Measurements from ENCODE around the gene FAM24B.
"Not testable (repeated sequence)": the region's sequence is repeated elsewhere in the genome, so short reads cannot be mapped to it uniquely, and the experiment has no call there.

The FAM24B gene, protein sequence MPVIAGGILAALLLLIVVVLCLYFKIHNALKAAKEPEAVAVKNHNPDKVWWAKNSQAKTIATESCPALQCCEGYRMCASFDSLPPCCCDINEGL

GRCh38 chr10:122879339-122880273 lies at the start of gene FAM24B:
TSS of gene FAM24B (minus strand) at chr10:122879581. CDS start at chr10:122850515, 29,066 bp downstream.
- DNase-seq = peak; percentile 98

DNA sequence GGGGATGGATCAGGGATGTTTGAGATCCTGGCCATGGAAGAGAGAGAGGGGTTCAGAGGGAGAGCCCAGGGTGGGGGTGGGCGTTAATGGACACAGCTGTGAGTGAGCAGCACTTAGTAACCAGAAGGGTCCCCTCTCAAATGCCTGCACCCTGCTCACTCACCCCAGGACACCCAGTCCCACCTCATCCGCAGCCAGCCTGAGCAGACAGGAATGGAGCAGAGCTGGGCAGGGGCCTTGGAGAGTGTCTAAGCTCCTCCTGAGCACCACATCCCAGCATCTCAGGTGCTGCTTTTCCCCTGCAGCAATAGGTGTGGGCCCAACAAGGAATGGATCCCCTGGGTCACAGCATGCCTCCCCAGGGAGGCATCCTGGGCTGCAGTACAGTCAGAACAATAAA lies 36.3 kb upstream of the FAM24B start:
- no peak for DNase-seq

DNA sequence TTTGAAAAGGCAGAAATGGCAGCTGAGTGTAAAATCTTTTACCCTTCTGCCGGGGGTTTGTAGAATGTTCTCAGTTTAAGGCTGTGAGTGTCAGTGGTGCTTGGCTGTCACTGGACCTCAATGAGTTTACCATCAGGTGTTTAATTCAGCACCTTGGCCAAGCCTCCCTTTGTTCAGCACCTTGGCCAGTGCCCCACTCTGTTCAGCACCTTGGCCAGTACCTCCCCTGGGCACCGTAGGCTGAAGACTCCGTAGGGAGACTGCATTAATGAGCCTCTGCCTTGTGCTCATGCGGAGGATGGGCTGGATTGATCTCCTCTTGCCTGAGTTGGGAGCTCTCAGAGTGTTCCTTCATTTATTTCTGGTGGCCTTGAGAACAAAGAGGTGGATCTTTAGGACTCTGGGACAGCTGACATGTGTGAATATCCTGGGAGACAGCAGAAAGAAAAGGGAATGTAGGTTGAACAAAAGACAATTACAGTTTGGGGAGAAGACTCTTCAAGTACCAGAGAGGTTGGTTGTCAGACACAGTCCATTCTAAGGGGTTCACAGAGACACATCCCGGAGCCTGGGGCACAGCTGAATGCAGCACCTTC lies 32.6 kb upstream of the FAM24B start:
- peak; percentile 25 for DNase-seq

DNA sequence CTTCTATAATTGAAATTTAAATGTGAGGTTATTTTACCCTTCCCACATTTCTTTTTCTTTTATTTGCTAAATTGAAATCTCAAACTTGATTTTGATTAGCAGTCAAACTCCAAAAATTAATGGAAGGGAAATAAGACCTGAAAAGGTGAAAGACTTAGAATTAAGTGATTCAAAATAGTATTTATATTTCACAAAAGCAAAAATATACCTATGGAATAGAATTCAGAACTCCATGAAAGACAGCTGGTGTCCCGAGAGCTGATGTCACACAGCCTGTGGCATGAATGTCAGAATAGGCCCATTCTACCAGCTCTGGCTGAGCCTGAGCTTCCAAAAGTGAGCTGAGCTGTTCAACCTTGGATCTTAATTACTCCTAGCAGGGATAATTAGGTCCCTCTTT lies 30.9 kb upstream of the FAM24B start, which contains the start of gene FAM24A:
TSS of gene FAM24A (plus strand) at position 301 of the 400 bp plus-strand sequence. CDS start 1,025 bp downstream, outside the sequence.
- no peak for DNase-seq

- DNase-seq = not testable (repeated sequence)
Measured at GRCh38 chr10:122903861-122904260, 24.5 kb upstream of the FAM24B start.

GRCh38 chr10:122894261-122894944 lies 15.0 kb upstream of the FAM24B start:
- DNase-seq = no peak

GRCh38 chr10:122884166-122884565 lies 4.8 kb upstream of the FAM24B start:
- DNase-seq = no peak

DNA sequence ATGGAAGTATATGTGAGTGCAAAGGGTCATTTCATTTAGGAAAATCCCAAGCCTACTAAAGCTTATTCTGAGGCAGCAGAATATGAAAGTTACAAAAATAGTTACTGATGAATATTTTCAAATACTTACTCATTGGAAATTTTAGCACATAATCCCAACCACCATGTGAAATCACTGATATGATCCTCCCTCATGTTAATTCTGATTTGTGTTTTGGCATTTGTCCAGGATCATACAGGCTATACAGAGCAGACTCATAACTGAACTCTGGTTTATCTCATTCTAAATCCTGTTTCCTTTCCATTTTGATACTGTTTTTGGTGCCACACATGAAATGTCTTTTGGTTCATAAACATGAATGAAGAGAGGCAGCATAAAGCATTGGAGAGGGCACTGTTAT lies 3.4 kb upstream of the FAM24B start:
- DNase-seq = no peak

DNA sequence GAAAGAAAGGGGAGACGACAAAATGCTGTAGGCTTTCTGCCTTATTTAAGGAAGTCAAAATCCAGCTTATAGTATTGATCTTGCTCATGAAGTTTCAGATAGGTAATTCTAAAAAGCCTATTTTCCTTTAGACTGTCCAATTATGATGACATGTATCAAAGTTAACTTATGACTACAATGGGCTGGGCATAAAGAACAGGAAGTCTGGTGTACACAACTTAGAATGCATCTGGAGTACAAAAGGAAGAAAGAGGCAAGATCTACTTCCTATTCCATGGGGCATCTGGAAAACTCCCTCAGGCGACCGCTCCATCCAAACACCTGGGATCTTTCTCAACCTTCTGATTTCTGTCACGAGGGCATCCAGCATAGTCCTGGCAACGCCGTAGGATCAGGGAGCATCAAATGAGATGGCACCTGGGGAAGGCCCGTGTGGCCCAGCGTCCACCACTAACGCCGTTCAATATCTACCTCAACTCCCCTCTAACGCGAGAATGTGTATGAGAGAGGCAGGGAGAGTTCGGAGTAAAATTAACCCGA lies 512 bp downstream of the FAM24B start:
- peak; percentile 25 for DNase-seq

- no peak for DNase-seq
Measured at GRCh38 chr10:122877264-122877663, 2.1 kb downstream of the FAM24B start.

DNA sequence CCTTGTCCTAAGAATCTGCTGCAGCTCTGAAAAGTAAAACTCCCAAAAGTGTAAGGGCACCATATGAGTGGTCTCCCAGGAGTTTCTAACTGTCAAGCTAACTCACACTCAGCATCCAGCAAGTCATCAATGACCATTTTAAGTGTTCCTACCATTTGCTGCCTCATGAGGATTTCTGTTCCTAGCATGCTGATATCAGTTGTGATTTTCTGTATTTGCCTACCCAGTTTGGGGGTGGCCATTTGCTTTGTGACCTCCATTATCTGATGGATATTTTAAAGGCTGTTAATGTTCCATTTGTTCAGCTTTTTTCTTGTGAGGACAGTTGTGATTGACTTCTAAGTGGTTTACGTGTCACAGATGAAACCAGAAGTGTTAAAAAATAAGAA lies 2.9 kb downstream of the FAM24B start:
- no peak for DNase-seq

DNA sequence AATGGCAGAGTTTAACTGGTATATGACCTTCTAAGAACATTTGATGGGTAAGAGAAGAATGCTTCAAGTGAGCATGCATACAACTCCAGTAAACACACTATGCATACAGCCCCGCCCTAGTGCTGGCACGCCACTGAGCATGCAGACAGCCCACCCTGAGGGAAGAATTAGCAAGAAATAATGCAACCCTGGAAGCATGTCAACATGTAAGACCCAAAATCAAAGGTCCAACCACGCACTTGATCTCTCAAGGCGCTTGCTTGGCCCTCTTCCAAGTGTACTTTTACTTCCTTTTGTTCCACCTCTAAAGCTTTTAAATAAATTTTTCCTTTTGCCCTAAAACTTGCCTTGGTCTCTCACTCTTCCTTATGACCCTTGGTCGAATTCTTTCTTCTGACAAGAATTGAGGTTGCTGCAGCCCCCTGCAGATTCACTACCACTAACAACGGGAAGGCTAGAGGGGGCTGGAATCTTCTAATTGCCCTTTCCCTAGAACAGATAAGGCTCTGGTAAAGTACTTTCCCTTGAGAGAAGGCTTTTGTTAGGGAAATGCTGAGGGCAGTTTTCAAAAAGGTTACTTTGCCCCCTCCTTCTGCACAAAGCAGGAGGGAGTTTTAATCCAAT lies 3.4 kb downstream of the FAM24B start:
- no peak for DNase-seq

- not testable (repeated sequence) for DNase-seq
Measured at GRCh38 chr10:122871947-122872346, 7.4 kb downstream of the FAM24B start.

DNA sequence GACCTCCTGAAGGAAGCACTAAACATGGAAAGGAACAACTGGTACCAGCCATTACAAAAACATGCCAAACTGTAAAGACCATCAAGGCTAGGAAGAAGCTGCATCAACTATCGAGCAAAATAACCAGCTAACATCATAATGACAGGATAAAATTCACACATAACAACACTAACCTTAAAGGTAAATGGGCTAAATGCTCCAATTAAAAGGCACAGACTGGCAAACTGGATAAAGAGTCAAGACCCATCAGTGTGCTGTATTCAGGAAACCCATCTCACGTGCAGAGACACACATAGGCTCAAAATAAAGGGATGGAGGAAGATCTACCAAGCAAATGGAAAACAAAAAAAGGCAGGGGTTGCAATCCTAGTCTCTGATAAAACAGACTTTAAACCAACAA lies 10.6 kb downstream of the FAM24B start:
- not testable (repeated sequence) for DNase-seq

DNA sequence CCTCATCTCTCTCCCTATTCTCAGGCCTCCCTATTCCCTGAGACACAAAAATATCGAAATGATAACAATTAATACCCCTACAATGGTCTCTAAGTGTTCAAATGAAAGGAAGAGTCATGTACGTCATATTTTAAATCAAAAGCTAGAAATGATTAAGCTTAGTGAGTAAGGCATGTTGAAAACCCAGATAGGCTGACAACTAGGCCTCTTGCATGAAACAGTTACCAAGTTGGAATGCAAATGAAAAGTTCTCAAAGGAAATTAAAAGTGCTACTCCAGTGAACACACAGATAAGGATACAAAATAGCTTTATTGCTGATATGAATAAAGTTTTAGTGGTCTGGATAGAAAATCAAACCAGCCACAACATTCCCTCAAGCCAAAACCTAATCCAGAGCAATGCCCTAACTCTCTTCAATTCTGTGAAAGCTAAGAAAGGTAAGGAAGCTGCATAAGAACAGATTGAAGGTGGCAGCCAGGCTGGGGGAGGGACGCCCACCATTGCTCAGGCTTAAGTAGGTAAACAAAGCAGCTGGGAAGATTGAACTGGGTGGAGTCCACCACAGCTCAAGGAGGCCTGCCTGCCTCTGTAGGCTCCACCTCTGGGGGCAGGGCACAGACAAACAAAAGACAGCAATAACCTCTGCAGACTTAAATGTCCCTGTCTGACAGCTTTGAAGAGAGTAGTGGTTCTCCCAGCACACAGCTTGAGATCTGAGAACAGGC lies 12.5 kb downstream of the FAM24B start:
- DNase-seq = peak; percentile 40

- peak; percentile 66 for DNase-seq
Measured at GRCh38 chr10:122864901-122865300, 14.5 kb downstream of the FAM24B start.

- DNase-seq = peak; percentile 21
Measured at GRCh38 chr10:122864194-122864592, 15.2 kb downstream of the FAM24B start.

- no peak for DNase-seq
Measured at GRCh38 chr10:122863216-122864193, 15.9 kb downstream of the FAM24B start.

- peak; percentile 85 for DNase-seq
Measured at GRCh38 chr10:122861711-122862161, 17.6 kb downstream of the FAM24B start.

DNA sequence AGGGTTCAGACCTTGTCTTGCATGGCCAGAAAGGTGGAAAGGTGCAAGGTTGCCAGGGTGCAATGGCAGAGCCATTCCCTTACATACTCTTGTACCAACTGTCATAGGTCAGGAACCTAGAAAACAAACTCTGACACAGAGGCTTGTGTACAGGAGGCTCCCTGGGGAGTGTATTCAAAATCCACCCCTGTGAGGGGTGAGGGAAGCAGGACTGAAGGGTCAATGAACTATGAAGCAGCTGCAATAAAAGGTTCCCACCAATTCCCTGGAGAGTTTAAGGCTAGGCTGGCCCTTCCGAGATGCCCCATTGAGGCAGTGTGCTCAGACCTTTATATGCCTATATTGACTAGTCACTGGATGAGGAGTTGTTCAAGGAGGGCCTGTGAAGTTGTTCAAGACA lies 19.9 kb downstream of the FAM24B start:
- no peak for DNase-seq
